NCI-H2107 treated with DMSO at 0.1 percent for 48 hours (cell line): ENCODE results near the gene ZNF207.
"Not testable (repeated sequence)": the region's sequence is repeated elsewhere in the genome, so short reads cannot be mapped to it uniquely, and the experiment has no call there.

Source experiments
- DNase-seq: peaks from one replicate; lab custom pipeline; 2025; ENCODE audit not compliant: unreplicated experiment; lab: John Stamatoyannopoulos, UW

Gene ZNF207

GRCh38 chr17:32333187-32333586 is 16.8 kb upstream of the ZNF207 start:
- DNase-seq = no peak

DNA sequence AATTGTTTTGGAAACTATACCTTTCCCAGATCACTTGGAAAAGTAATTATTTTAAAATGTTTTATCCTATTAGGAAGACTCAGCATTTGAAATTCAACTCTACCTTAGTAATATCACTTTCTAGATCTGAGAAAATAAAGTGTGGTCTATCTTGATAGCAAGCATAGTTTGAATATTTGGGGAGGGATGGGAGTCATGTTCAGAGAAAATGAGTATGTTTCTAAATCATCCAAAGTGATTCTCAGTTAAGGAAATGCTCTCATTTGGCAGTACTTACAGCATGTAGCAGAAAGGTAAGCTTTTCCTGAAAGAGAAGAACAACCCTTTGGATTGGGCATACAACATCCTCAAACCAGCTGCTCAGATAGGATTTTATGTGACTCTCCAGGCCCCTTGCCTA is 14.9 kb upstream of the ZNF207 start:
- DNase-seq = no peak

GRCh38 chr17:32335687-32336086 is 14.3 kb upstream of the ZNF207 start:
- no peak for DNase-seq

DNA sequence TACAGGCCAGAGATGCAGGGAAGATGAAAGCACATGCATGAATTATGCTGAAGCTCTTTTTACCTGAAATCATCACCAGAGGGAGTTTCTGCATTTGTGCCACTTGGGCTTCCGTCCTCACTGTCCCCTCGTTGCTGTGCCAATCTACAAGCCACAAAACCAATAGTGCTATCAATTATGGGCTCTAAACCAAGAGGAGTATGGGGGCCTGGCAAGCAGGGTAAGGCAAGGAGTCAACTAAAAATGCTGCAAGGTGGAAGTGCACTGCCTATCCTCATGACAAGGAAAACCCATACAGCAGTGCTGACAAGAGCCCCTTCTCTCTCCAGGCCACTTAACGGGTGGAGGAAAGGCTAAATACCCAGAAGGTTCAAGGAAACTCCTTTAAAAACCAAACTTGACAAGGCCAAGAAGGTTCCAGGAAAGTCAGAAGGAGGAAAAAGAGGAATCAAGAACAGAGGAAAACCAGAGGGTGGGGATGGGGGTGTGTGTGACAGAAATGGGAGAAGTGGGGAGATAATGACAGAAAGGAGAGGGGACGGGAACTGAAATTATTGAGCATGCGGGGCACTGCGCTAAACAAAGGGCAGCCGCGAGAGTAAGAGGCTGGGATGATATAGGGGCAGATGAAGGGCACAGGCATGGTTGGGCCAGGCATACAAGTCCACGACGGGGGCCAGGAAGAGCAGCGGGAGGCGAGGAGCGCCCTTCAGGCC is 8.7 kb upstream of the ZNF207 start:
- DNase-seq = no peak

GRCh38 chr17:32341857-32342602 is 7.9 kb upstream of the ZNF207 start, which contains the start of gene C17orf75:
TSS of gene C17orf75 (minus strand) at chr17:32342173. CDS start at chr17:32342139, 34 bp downstream.
- DNase-seq = peak; percentile 35

DNA sequence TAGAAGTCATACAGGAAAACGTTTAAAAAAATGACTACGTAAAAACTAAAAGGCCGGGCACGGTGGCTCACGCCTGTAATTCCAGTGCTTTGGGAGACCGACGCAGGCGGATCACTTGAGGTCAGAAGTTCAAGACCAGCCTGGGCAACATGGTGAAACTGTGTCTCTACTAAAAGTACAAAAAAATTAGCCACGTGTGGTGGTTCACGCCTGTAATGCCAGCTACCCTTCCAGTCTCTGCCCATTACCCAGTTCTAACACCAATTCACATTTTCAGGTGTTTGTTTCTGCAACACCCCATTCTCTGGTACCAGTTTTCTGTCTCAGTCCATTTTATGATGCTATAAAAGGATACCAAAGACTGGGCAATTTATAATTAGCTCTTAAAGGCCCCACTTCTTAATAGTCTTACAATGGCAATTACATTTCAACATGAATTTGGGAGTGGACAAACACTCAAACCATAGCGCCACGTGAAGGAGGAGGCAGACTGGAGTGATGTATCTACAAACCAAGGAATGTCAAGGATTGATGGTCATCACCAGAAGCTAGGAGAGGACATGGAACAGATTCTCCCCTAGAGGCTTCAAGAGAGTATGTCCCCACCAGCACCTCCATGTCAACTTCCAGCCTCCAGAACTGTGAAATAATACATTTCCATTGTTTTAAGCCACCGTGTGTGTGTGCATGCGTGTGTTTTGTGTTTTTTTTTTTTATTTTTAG is 7.2 kb upstream of the ZNF207 start:
- no peak for DNase-seq

- no peak for DNase-seq
Observed at GRCh38 chr17:32345951-32346600, 3.9 kb upstream of the ZNF207 start.

GRCh38 chr17:32348483-32348800 is 1.5 kb upstream of the ZNF207 start:
- DNase-seq = no peak

- DNase-seq = no peak
Observed at GRCh38 chr17:32349503-32349853, 479 bp upstream of the ZNF207 start.

- DNase-seq = peak; percentile 33
Observed at GRCh38 chr17:32350666-32351418, 885 bp downstream of the ZNF207 start.

- DNase-seq = not testable (repeated sequence)
Observed at GRCh38 chr17:32352734-32353133, 2.8 kb downstream of the ZNF207 start.

DNA sequence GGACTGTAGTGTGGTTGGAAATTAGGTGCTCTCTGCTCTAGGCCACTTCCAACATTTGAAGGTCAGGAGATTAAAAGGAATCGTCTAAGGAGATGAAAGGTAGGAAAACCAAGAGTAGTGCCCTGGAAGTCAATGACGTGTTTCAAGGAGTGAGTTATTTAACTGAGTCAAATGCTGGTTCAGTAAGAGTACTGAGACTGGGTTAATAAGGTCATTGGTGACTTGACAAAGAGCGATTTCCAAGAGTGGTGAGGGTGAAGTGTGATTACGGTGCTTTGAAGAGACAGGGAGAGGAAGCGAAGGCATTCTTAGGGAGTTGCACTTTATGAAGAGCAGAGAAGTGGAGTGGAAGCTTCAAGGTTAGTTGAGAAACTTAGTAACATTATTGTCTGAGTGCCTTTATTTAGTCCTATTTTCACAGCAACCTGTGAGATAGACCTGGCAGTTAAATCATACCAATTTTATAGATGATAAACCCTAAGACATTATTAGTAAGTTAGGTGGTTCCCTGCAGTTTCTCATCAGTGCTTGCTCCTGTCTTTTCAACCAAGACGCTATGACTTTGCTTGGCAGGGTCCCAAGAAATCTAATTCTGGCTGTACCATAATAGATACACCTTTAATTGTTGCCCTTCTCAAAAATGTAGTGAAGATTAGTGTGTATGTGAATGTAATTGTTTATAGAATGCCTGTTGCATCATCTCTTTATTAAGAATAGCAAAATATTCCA is 5.9 kb downstream of the ZNF207 start:
- DNase-seq = no peak

- no peak for DNase-seq
Observed at GRCh38 chr17:32356378-32356743, 6.4 kb downstream of the ZNF207 start.

DNA sequence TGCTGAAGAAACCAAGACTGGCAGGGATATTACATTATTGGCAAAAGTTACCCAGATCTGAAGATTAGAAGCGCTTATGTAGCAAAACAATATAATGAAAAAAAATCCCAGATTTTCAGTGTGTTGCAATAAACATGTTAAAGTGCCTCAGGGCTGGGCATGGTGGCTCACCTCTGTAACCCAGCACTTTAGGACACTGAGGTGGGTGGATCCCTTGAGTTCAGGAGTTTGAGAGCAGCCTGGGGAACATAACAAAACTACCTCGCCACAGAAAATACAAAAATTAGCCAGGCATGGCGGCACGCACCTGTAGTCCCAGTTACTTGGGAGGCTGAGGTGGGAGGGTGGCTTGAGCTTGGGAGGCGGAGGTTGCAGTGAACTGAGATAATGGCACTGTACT is 6.8 kb downstream of the ZNF207 start:
- DNase-seq = no peak

GRCh38 chr17:32357615-32358014 is 7.7 kb downstream of the ZNF207 start:
- DNase-seq = no peak

DNA sequence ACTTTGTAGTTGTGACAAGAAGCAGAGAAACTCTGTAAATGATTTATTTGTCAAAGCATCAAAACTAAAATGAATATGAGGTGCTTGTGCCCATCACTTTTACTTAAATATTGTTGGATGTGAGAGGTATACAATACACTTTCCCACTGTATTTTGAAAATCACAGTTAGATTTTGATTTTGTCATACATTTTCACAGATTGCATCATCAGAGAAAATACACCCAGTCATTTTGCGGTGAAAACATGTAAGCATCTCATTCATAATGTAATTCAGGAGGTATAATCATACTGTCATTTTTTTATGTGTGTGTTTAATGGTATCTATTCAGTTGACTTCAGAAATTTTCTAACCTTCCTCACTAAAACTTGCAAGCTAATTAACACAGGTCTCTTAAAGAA is 11.3 kb downstream of the ZNF207 start:
- no peak for DNase-seq

DNA sequence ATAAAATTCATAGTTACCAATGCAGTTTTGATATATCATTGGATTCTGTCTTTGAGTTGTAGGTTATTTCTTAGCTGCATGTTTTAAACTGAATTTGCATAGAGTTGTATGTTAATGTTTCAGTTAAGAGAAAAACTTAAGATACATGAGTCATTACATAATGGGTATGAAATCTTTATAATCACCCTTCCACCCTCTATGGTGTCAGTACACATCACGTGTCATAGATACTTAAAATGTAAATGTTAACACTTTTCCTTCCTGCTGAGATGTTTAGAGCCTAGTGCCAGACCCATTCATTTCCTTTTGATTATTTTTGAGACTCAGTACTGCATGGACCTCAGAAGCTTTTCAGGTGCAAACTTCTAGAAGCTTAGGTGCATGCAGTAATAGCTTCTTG is 20.5 kb downstream of the ZNF207 start:
- DNase-seq = no peak

- DNase-seq = no peak
Observed at GRCh38 chr17:32382526-32383223, 32.7 kb downstream of the ZNF207 start.

GRCh38 chr17:32383926-32384434 is 34.0 kb downstream of the ZNF207 start:
- no peak for DNase-seq
